ENCODE measurements around the gene KRT16. TPM values are rescaled to one million over a fixed set of nuclear protein-coding genes. Genes with fewer than 3 reads are reported as not detected.

The KRT16 gene
- total and polyA plus RNA-seq, 2 donors (not counting 3 experiments of a cell fraction or from before 2014, with no cell fraction given) = not detected

GRCh38 chr17:41653421-41653820 lies 40.9 kb upstream of the KRT16 start:
- H3K9ac ChIP-seq (replicated peaks; ENCODE audit: extremely low read depth, insufficient read depth, low read length) = no peak overlapping the region
- H2AFZ ChIP-seq (ENCODE audit: low read depth, low read length) = no peak overlapping the region
- TF ChIP-seq GATA2 (IDR thresholded peaks at IDR 0.05; ENCODE audit: insufficient read depth, insufficient read length, low read depth, low read length) (no peak), EZH2 (IDR thresholded peaks at IDR 0.05; ENCODE audit: borderline replicate concordance, low read depth, low read length, severe bottlenecking) (no peak), FOS (IDR thresholded peaks at IDR 0.05; ENCODE audit: borderline replicate concordance, insufficient read depth, low read length) (no peak)
- TF ChIP-seq, protein P1, sequence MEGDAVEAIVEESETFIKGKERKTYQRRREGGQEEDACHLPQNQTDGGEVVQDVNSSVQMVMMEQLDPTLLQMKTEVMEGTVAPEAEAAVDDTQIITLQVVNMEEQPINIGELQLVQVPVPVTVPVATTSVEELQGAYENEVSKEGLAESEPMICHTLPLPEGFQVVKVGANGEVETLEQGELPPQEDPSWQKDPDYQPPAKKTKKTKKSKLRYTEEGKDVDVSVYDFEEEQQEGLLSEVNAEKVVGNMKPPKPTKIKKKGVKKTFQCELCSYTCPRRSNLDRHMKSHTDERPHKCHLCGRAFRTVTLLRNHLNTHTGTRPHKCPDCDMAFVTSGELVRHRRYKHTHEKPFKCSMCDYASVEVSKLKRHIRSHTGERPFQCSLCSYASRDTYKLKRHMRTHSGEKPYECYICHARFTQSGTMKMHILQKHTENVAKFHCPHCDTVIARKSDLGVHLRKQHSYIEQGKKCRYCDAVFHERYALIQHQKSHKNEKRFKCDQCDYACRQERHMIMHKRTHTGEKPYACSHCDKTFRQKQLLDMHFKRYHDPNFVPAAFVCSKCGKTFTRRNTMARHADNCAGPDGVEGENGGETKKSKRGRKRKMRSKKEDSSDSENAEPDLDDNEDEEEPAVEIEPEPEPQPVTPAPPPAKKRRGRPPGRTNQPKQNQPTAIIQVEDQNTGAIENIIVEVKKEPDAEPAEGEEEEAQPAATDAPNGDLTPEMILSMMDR (IDR thresholded peaks at IDR 0.05; ENCODE audit: extremely low read depth in 1 of 2, insufficient read depth in 1 of 2, low read depth in 1 of 2, low read length in 2 of 2) = no peak
- TF ChIP-seq, protein P2, sequence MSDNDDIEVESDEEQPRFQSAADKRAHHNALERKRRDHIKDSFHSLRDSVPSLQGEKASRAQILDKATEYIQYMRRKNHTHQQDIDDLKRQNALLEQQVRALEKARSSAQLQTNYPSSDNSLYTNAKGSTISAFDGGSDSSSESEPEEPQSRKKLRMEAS (IDR thresholded peaks at IDR 0.05; ENCODE audit: insufficient read depth, insufficient read length) = no peak
- peaks cover 2% of the 10 kb centered on the region for H3K4me1 ChIP-seq (ENCODE audit: control insufficient read depth, extremely low read depth, insufficient read depth, low read length)
- intact Hi-C loops (cut with micrococcal nuclease) (no loop called here), dilution Hi-C loops (cut with MboI; ENCODE audit: extremely low pct_ligation_motif_present, low sequenced_read_pairs) (no loop called here)
- ChIA-PET CTCF (interaction anchor here (0.9 to 8.5 kb wide), 3 partner anchors 11 to 796 kb away, joined by 4 to 303 read pairs (median 25); no protein-coding TSS in a partner anchor), POLR2A (interaction anchor here (0.6 kb wide), 1 partner anchor 276 kb away, joined by 3 read pairs; no protein-coding TSS in a partner anchor)
- H3K4me2 ChIP-seq (ENCODE audit: insufficient read depth, low read length) = no peak overlapping the region
- H3K9me1 ChIP-seq (replicated peaks; ENCODE audit: control insufficient read depth, extremely low read depth, insufficient read depth, low read length) = no peaks in the 10 kb centered on the region
- no peak overlapping the region for H3K4me3 ChIP-seq (replicated peaks in 1 of 3; ENCODE audit: insufficient read depth in 1 of 3, low read depth in 1 of 3, low read length in 3 of 3)
- H3K9me3 ChIP-seq (replicated peaks; ENCODE audit: control insufficient read depth, insufficient read depth, low read length) = no peaks in the 10 kb centered on the region
- no peak overlapping the region for H3K27ac ChIP-seq (ENCODE audit: insufficient read depth, low read depth, low read length)
- no peaks in the 10 kb centered on the region for H3K27me3 ChIP-seq (ENCODE audit: control insufficient read depth in 2 of 2, insufficient read depth in 2 of 2, low read length in 2 of 2)
- H3K36me3 ChIP-seq (ENCODE audit: control insufficient read depth in 2 of 2, extremely low read depth in 1 of 2, insufficient read depth in 2 of 2, low read length in 2 of 2) = no peaks in the 10 kb centered on the region
- no peaks in the 10 kb centered on the region for H3K79me2 ChIP-seq (ENCODE audit: control insufficient read depth, insufficient read depth, low read length)
- no TSS peak for BruUV-seq (replicated peaks)
- H4K20me1 ChIP-seq (replicated peaks; ENCODE audit: control insufficient read depth, extremely low read depth, insufficient read depth, low read length) = no peaks in the 10 kb centered on the region
- DNase-seq (ENCODE audit: low read depth, low spot score) = no peak
- FAIRE-seq = no peak
